D721Med (cell line): Measurements from ENCODE around the gene PRDX1.
"Not testable (repeated sequence)": the region's sequence is repeated elsewhere in the genome, so short reads cannot be mapped to it uniquely, and the experiment has no call there.

Experiments
- DNase-seq: peaks from one replicate; pipeline ENCODE4 v3.0.0; 2011; ENCODE audit warnings: low spot score; ENCODE audit not compliant: insufficient read length
- FAIRE-seq: peaks from 2 replicates; lab custom pipeline; 2011; peaks lifted over from hg19 to GRCh38; lab: Jason Lieb, UNC
- CTCF ChIP-seq: IDR thresholded peaks from 2 replicates; pipeline ENCODE4 v1.5.1; 2012; ENCODE audit warnings: mild to moderate bottlenecking, control low read depth; ENCODE audit not compliant: insufficient read depth; ENCODE audit errors: missing control alignments

Gene PRDX1

GRCh38 chr1:45470306-45470798, 51.3 kb downstream of the PRDX1 start:
- DNase-seq (no peak), FAIRE-seq (no peak)
- TF ChIP-seq CTCF, result no peak

- not testable (repeated sequence) for DNase-seq, FAIRE-seq
Measured at GRCh38 chr1:45467353-45467752, 54.3 kb downstream of the PRDX1 start.

- TF ChIP-seq CTCF, result no peak
- no peak for FAIRE-seq
- no peak for DNase-seq
Measured at GRCh38 chr1:45465277-45465676, 56.4 kb downstream of the PRDX1 start.
